Right renal cortex interstitium (tissue), 3 donors: ENCODE measurements around the gene SPTLC3. TPM values are rescaled to one million over a fixed set of nuclear protein-coding genes. Genes with fewer than 3 reads are reported as not detected.

Experiments used
- DNase-seq, 3 donors: peaks; one replicate each; pipeline ENCODE4 v3.0.0-alpha.2; 2013; ENCODE audit warnings: low read depth in 3 of 3, low spot score in 2 of 3
- polyA plus RNA-seq, 3 donors: library from polyadenylated mRNA; unstranded; fragments of 120-200 nt; gene quantifications; one replicate each; pipeline ENCODE4 v1.2.1, GENCODE V29; 2013; ENCODE audit not compliant: insufficient read length in 3 of 3

Gene SPTLC3
- polyA plus RNA-seq, 3 donors: 19.6 to 20.3 (median 20.1) TPM

GRCh38 chr20:13130061-13130706 is 121.4 kb downstream of the SPTLC3 start:
- DNase-seq: no peak

GRCh38 chr20:13130707-13131103 is 121.9 kb downstream of the SPTLC3 start:
- DNase-seq: no peak

GRCh38 chr20:13131688-13132087 is 122.9 kb downstream of the SPTLC3 start:
- DNase-seq: no peak

GRCh38 chr20:13139459-13140150 is 130.8 kb downstream of the SPTLC3 start:
- no peak for DNase-seq

- no peak for DNase-seq
These were observed 131.4 kb downstream of the SPTLC3 start for GRCh38 chr20:13140201-13140600.

GRCh38 chr20:13140775-13141174 is 132.0 kb downstream of the SPTLC3 start:
- no peak for DNase-seq

GRCh38 chr20:13141546-13141945 is 132.8 kb downstream of the SPTLC3 start:
- DNase-seq: no peak

- no peak for DNase-seq
These were observed 133.4 kb downstream of the SPTLC3 start for GRCh38 chr20:13142143-13142542.

GRCh38 chr20:13147071-13147963 is 138.5 kb downstream of the SPTLC3 start:
- DNase-seq: no peak

- DNase-seq: no peak
These were observed 139.2 kb downstream of the SPTLC3 start for GRCh38 chr20:13147971-13148370.

- DNase-seq: no peak
These were observed 139.6 kb downstream of the SPTLC3 start for GRCh38 chr20:13148402-13148801.

GRCh38 chr20:13148961-13149360 is 140.2 kb downstream of the SPTLC3 start:
- no peak for DNase-seq

- DNase-seq: no peak
These were observed 140.8 kb downstream of the SPTLC3 start for GRCh38 chr20:13149371-13150105.

GRCh38 chr20:13158369-13158768 is 149.6 kb downstream of the SPTLC3 start:
- DNase-seq: no peak

- DNase-seq: no peak
These were observed 151.1 kb downstream of the SPTLC3 start for GRCh38 chr20:13159889-13160288.

- DNase-seq: no peak
These were observed 156.4 kb downstream of the SPTLC3 start for GRCh38 chr20:13165203-13165602.

GRCh38 chr20:13166011-13166410 is 157.2 kb downstream of the SPTLC3 start:
- DNase-seq: no peak

GRCh38 chr20:13166437-13166836 is 157.7 kb downstream of the SPTLC3 start:
- no peak for DNase-seq

- no peak for DNase-seq
These were observed 160.3 kb downstream of the SPTLC3 start for GRCh38 chr20:13169086-13169485.

- DNase-seq: no peak
These were observed 162.0 kb downstream of the SPTLC3 start for GRCh38 chr20:13170771-13171170.

- DNase-seq: no peak
These were observed 164.4 kb downstream of the SPTLC3 start for GRCh38 chr20:13173201-13173600.
